NCI-H1092 treated with DMSO at 0.1 percent for 48 hours (cell line): ENCODE results near the gene ACAN.

Experiments
- DNase-seq: peaks from one replicate; lab custom pipeline; 2025; lab: John Stamatoyannopoulos, UW

ACAN gene

DNA sequence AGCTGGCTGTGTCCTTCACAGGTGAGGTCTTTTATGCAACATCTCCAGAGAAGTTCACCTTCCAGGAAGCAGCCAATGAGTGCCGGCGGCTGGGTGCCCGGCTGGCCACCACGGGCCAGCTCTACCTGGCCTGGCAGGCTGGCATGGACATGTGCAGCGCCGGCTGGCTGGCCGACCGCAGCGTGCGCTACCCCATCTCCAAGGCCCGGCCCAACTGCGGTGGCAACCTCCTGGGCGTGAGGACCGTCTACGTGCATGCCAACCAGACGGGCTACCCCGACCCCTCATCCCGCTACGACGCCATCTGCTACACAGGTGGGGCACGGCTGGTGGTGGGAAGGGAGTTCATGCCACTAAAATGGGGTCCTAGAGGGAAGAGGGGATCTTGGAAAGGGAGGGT, 40.1 kb downstream of the ACAN start:
- no peak for DNase-seq

- no peak for DNase-seq
Measured at GRCh38 chr15:88844749-88845386, 41.6 kb downstream of the ACAN start.

- DNase-seq: no peak
Measured at GRCh38 chr15:88845616-88846015, 42.4 kb downstream of the ACAN start.

DNA sequence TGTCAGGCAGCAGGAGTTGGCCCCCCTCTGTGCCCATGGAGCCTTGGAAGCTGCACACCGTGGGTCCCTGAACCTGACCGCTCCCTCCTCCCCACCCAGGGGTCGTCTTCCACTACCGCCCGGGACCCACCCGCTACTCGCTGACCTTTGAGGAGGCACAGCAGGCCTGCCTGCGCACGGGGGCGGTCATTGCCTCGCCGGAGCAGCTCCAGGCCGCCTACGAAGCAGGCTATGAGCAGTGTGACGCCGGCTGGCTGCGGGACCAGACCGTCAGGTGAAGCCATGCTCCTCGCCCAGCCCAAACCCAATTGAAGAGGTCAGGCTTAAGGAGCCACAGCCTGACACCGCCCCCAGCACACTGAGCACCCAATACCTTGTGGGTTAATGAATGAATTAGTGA, 43.9 kb downstream of the ACAN start:
- no peak for DNase-seq

DNA sequence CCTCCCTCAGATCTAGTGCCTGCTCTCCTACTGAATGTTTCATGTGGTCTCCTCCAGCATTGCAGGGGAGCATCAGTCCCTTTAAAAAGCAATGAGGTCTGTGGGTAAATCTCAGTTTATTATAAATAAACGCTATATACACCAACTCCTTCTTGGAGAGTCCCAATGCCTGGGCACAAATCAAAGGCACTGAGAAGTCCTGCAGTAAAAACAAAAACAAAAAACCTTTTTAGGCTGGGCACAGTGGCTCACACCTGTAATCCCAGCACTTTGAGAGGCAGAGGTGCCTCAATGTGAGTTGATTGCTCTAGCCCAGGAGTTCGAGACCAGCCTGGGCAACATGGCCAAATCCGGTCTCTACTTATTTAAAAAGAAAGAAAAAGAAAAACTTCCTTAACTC, 45.0 kb downstream of the ACAN start:
- DNase-seq: no peak

DNA sequence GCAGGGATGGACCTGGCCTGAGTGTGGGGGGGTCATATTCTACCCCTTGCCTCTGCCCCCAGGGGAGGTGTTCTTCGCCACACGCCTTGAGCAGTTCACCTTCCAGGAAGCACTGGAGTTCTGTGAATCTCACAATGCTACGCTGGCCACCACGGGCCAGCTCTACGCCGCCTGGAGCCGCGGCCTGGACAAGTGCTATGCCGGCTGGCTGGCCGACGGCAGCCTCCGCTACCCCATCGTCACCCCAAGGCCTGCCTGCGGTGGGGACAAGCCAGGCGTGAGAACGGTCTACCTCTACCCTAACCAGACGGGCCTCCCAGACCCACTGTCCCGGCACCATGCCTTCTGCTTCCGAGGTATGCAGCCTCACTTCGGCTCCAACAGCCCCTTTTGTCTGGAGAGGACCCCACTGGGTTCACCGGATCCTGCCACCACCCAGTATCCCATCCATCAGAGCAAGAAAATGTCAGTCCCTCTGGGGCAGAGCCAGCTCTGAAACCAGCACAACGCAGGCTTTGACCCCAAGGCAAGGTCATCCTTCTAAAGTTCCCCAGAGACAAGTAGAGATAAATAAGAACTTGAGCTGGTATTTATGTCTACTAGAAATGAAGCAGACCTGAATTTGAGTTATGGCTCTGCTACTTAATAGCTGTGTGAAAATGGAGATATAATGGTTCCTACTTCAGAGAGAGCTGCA, 46.3 kb downstream of the ACAN start:
- no peak for DNase-seq

DNA sequence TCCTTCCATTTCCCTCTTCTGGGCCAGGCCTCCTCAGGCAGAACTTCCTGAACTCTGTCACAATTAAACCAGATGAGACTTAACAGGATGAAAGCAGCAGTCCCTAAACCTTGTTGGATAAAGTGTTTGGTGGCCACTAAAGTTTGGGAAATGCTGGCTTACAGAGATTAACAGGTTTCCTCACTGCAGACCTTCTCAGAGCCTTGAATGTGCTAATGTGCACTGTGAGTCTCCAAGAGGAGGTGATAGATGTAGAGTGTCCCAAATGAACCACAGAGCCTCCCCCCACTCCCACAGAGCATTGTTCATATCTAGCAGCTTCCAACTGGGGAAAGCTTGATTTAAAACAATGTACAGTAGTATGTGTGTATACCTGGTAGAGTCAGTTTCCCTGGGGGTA, 49.2 kb downstream of the ACAN start:
- no peak for DNase-seq

DNA sequence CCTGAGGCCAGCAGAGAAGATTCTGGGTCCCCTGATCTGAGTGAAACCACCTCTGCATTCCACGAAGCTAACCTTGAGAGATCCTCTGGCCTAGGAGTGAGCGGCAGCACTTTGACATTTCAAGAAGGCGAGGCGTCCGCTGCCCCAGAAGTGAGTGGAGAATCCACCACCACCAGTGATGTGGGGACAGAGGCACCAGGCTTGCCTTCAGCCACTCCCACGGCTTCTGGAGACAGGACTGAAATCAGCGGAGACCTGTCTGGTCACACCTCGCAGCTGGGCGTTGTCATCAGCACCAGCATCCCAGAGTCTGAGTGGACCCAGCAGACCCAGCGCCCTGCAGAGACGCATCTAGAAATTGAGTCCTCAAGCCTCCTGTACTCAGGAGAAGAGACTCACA, 55.7 kb downstream of the ACAN start:
- no peak for DNase-seq

- no peak for DNase-seq
Measured at GRCh38 chr15:88859550-88859949, 56.3 kb downstream of the ACAN start.

GRCh38 chr15:88860212-88860611, 57.0 kb downstream of the ACAN start:
- no peak for DNase-seq

DNA sequence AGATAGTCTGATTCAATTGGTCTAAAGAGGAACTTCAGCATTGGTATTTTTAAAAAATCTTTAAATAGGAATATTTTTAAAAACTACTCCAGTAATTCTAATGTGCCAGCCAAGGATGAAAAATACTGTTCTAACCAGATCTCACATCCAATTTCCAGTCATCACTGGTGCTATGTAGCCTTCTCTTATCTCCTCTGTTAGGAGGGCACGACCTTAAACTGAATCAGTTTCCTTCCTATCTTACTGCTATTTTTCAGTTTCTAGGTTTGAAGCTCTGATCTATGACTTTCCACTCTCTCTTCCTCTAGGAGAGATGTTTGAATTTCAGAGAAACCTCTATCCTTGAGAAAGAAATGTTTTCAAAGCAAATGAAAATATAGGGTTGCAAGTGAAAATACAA, 60.2 kb downstream of the ACAN start:
- DNase-seq: no peak

DNA sequence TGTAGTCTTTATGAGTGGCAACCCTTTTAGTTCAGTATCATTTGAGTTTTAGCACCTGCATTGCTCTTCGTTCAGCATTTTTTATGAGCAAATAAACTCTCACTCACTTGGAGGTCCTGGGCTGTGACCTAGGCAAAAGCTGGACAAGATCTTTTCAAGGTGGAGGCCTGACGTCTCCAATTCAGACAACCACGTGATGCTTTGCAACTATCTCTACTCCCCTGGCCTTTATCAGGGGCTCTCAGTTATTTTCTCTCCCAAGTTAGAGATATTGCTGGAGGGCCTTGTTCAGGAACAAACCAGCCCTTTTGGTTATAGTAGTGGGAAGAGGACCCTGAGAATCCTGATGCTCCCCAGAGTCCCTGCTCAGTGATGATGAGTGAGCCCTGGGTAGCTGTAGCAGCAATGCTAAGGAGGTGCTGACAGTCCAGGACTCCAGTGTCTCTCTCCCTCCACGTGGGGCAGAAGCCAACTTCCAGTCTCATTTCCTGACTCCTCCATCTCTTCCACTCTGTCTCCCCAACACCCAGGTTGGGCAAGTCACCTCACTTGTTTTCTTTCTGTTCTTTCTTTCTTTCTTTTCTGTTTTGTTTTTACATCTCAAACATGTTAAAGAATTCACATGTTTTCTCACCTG, 61.7 kb downstream of the ACAN start:
- DNase-seq: no peak

GRCh38 chr15:88865498-88866099, 62.4 kb downstream of the ACAN start:
- DNase-seq: no peak

DNA sequence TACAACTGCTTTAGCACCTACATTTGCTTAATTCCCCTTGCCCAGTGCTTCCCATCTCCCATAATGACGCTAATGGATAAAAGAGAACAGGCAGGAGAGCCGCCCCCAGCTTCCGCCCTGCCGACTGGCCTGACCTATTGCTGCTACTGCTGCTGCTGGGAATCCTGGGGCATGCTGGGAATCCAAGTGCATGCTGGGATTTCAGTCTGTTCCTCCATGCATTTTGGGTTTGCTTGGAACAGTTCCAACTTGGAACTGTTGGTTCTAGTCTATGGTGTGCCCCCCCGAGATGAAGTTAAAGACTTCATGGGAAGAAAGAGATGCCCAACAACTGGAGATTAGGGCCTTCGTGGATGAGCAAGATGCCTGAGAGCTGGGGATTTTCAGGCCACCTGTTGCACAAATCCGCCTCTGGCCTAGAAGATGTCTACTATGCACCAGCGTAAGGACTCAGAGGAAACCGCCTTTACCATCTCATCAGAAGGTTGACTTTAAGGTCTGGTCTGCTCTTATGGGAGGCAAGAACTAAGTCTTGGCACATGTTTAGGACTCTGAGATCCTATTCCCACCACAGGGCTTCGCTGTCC, 63.2 kb downstream of the ACAN start:
- DNase-seq: no peak

DNA sequence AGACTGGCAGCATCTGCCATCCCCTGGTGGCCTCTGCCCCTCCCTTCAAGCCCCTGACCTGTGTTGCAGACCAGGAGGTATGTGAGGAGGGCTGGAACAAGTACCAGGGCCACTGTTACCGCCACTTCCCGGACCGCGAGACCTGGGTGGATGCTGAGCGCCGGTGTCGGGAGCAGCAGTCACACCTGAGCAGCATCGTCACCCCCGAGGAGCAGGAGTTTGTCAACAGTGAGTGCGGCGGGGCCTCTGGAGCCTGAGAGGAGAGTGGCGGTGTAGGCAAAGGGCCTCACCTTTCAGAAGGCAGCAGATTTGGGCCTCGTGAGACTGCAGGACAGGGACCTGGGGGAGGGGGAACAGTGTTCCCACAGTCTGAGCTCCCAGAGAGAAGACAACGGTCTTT, 68.1 kb downstream of the ACAN start:
- DNase-seq: no peak

GRCh38 chr15:88872106-88872505, 68.9 kb downstream of the ACAN start:
- no peak for DNase-seq

- DNase-seq: no peak
Measured at GRCh38 chr15:88872706-88873105, 69.5 kb downstream of the ACAN start.

- no peak for DNase-seq
Measured at GRCh38 chr15:88873786-88874185, 70.5 kb downstream of the ACAN start.

DNA sequence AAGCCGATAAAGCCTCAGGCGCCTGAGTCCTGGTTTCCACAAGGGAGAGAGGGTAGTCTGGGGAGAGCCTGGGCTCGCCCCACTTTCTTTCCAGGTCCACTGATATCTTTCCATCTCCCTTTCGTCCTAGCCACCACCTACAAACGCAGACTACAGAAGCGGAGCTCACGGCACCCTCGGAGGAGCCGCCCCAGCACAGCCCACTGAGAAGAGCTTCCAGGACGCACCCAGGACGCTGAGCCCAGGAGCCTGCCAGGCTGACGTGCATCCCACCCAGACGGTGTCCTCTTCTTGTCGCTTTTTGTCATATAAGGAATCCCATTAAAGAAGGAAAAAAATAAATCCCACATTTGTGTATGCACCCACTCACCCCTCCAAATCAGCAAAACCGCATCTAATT, 71.0 kb downstream of the ACAN start:
- no peak for DNase-seq

DNA sequence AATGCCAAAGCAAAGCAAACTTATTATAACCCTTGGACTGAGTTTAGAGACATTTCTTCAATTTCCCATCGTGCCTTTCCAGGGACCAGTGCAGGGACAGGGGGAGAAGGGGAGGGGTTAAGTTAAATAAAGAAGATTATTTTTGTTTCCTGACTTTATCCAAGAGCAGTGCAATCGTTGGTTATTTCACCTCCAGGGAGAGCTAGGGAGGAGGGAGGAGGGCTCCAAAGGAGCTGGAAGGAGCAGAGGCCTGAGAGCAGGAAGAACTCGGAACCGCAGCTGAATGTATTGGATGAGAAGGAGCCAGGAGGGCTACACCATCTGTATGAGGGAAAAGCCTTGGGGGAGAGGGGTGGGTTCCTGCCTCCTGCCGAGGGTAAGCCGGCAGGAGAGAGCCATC, 71.4 kb downstream of the ACAN start:
- DNase-seq: no peak

- DNase-seq: no peak
Measured at GRCh38 chr15:88876573-88876972, 73.3 kb downstream of the ACAN start.

DNA sequence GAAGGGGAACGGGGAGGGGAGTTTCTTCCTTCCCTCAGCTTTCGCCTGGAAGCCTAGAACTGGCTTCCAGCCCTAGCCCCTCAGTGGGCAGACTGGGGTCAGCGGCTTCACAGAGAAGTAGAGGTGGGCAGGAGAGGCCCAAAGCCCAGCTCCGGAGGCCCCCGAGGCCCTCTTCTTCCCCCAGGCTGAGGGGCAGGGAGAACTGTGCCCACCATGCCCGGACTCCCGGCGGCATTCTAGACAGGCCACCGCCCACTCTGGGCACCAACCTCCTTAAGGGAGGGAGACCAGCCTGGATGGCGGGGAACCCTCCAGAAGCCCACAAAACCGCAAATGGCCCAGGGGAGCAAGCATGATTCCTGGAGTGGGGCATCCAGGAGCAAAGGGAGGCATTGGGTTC, 74.2 kb downstream of the ACAN start:
- no peak for DNase-seq

GRCh38 chr15:88877906-88878305, 74.7 kb downstream of the ACAN start:
- no peak for DNase-seq
